Myocyte (in vitro differentiated cells): Measurements from ENCODE around the gene CAPZA1. TPM values are rescaled to one million over a fixed set of nuclear protein-coding genes. Genes with fewer than 3 reads are reported as not detected.
A peak's percentile ranks its signal among the peaks of the same experiment; 100 is the strongest.
"Not testable (repeated sequence)": the region's sequence is repeated elsewhere in the genome, so short reads cannot be mapped to it uniquely, and the experiment has no call there.

Source experiments
- DNase-seq: peaks from one replicate; pipeline ENCODE4 v3.0.0-alpha.2; 2012; ENCODE audit warnings: low read depth
- polyA plus RNA-seq: library from polyadenylated mRNA; unstranded; fragments of >200 nt; gene quantifications from one replicate; pipeline ENCODE4 v1.2.1, GENCODE V29; 2012; ENCODE audit warnings: missing spikeins
- total RNA-seq: library from RNA; depleted of rRNA; stranded (reverse); fragments of >200 nt; gene quantifications from 2 replicates; pipeline ENCODE4 v1.2.3, GENCODE V29; 2014

Gene CAPZA1
- 175 and 193 TPM in 2 replicates for total RNA-seq
- polyA plus RNA-seq, result 63.6 TPM

DNA sequence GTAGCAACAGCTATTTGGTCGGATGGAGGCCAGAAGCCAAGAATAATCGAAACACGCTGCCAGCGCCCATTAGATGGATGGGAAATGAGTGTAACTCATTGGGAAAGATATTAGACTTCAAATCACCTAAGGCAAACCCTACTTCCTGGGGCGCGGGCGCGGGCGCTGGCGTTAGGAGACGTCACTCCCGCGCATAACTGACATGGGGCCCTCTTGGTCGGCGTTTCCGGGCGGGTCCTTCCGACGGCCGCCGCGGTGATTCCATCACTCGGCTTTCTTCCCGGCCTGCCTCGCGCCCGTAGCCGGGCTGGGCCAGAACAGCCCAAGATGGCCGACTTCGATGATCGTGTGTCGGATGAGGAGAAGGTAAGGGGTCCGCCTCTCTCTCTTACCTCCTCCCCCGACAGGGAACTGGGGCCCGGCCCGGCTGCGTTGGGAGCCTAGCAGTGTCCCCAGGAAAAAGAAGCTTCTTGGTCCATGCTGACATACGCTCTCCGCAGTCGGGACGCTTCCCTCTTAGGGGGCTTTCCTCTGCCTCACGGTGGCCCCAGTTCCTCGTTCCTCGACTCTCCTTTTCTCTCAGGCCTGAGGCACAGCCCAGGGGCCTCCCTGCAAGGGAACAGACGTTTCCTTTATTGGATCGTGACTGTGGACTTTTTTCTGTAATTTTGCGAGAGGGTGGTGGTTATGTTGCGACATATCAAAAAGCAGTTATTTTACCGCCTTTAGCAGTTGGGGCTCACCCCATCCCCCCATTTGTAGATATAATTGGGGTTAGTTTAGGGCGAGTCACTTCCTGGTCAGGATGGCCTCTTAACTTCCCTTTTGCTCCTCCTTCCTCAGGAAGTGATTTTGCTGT, at the start of gene CAPZA1:
TSS of gene CAPZA1 (plus strand) at position 315 of the 859 bp plus-strand sequence. CDS start at position 328, 13 bp downstream.
- peak; percentile 92 for DNase-seq

- DNase-seq, result peak; percentile 71
Observed at GRCh38 chr1:112575154-112575804, 44.4 kb upstream of the CAPZA1 start.

DNA sequence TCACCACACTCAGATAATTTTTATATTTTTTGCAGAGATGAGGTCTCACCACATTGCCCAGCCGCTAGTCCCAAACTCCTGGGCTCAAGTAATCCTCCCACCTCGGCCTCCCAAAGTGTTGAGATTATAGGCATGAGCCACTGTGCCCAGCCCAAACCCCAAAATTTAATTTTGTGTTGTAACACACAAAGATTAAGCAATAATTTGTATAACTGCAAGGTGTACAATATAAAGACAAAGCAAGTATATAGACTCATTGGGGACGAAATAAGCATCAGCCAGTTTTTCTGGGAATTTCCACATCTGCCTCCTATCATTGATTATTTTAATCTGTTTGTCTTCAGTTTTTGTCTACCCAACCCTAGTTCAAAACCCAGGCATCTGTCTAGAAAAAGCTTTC, 43.4 kb upstream of the CAPZA1 start:
- DNase-seq, result no peak

- no peak for DNase-seq
Observed at GRCh38 chr1:112579801-112580510, 39.7 kb upstream of the CAPZA1 start.

GRCh38 chr1:112581586-112582192, 37.9 kb upstream of the CAPZA1 start:
- no peak for DNase-seq

GRCh38 chr1:112583366-112583765, 36.3 kb upstream of the CAPZA1 start:
- DNase-seq, result no peak

GRCh38 chr1:112589766-112590165, 29.9 kb upstream of the CAPZA1 start:
- DNase-seq, result no peak

DNA sequence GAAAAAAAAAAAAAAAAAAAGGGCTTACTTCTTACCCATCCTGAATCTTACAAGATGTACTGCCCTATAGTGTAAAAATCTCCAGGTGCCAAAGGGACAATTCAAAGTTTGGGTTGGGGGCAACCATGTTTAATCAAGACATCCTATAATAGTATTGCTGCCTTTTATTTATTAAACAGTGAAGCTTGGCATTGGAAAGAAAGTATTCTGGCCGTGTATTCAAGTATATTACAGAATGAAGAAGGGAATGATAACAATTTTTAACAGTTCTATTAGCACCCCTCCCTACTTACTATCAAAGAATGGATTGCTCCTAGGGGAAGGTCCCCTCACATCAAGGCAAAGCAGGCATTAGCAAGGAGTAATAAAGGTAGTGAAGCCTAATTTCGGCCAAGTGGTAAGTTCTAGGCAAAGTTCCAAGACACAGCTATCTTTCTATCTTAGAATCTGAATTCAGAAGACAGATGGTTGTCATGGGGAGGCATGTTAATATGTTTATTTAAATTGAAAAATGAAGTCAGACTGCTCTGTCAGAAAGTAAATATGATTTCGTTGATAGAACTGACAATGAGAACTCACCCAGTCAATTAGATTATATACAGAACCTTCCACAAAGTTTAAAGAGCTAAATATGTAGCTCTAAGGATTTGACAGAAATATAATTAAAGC, 25.3 kb upstream of the CAPZA1 start:
- no peak for DNase-seq

GRCh38 chr1:112599477-112599876, 20.2 kb upstream of the CAPZA1 start:
- no peak for DNase-seq

DNA sequence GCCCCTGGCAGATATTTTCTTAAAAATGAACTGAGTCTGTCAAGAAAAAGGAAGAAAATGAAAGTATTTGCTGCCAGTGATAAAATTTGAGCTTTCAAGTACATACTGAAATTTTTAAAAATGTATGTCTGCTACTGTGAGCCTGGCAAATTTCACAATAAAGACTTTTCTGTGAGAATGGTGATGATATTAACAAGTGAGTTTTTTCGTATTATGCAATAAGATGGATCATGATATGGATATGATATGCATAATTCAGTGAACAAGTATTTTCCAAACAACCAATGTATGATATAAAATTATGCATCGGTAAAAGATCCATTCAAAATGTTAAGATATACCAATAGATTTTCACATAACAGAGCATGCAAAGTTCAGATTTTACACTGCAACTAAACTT, 16.6 kb upstream of the CAPZA1 start:
- DNase-seq, result no peak

GRCh38 chr1:112603541-112603940, 16.1 kb upstream of the CAPZA1 start:
- no peak for DNase-seq

DNA sequence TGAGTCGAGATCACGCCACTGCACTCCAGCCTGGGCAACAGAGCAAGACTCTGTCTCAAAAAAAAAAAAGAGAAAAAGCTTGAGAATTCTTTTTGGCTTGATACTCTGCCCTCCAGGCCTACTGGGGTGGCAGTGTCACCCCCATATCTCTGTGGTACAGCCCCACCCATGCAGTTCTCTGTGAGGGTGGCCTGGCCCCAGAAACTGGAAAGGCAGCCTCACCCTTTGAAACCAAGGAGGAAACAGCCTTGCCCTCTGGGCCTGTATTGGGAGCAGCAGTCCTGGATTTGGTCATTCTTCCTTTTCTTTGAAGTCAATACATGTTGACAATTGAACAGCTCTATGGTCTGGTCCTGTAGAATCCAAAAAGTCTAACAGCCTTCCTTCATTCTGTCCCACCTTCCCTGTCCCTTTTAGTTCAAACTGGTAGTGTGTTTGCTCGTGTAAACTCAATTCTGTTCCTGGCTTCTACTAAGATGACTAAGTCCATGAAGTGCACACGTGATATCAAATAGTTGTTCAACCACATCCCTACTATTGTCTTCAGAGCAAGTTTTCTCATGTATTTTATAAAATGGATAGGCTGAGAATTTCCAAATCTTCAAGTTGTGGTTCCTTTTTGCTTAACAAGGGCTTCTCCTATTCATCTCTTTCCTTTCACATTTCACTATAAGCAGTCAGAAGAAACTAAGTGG, 13.9 kb upstream of the CAPZA1 start:
- no peak for DNase-seq

DNA sequence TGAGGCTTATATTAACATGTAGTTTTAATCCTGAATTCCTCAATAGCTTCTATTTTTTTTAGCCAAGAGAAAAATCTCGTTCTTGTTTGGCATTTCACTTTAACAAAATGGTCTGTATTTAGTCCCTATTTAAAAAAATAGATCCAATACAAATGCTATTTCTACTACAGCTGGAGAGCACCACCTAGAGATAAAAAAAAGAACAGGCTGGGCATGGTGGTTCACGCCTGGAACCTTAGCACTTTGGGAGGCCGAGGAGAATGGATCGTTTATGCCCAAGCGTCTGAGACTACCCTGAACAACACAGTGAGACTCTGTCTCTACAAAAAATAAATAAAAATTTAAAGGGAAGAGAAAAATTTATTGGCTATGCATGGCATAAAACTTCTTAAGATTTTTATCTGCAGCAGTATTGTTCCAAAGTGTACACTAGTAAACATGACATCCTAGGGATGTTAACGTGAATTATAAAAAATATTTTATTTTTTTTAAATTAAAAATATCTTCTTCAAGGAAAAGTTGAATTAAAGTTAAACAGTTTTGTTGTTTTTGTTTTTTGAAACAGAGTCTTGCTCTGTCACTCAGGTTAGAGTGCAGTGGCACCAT, 5.1 kb upstream of the CAPZA1 start:
- peak; percentile 37 for DNase-seq

GRCh38 chr1:112618114-112618720, 1.4 kb upstream of the CAPZA1 start:
- no peak for DNase-seq

GRCh38 chr1:112618721-112619517, 713 bp upstream of the CAPZA1 start, which contains the start of gene ST7L:
Gene ST7L (minus strand): TSS chr1:112619141. CDS start chr1:112619113, 28 bp downstream.
- peak; percentile 85 for DNase-seq

DNA sequence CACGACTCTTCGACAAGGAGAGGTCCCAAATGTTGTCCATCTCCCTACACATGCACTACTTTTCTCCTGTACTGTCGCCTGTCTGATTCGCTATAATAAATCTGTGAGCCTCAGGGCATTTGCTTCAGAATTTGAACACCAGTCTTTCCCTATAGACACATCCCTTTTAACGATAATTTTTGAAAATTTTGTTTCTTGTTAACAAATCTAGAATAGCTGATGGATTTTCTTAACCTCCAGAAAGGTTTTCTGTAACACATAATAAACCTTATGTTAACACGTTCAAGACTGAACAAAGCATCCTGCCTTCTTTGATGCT, 704 bp downstream of the CAPZA1 start:
- no peak for DNase-seq

DNA sequence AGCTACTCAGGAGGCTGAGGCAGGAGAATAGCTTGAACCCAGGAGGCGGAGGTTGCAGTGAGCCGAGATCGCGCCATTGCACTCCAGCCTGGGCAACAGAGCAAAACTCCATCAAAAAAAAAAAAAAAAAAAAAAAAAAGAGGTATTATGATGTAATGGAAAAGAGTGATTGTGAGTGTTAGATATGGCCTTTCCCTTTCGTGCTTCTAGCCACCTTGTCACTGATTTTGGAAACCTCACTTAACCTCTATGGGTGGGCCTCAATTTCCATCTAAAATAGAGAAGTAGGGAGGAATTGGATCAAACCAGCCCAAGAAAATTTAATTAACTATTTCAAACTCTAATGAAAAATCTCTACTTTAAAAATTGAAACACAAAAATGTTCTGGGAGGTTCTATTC, 4.9 kb downstream of the CAPZA1 start:
- DNase-seq, result not testable (repeated sequence)

DNA sequence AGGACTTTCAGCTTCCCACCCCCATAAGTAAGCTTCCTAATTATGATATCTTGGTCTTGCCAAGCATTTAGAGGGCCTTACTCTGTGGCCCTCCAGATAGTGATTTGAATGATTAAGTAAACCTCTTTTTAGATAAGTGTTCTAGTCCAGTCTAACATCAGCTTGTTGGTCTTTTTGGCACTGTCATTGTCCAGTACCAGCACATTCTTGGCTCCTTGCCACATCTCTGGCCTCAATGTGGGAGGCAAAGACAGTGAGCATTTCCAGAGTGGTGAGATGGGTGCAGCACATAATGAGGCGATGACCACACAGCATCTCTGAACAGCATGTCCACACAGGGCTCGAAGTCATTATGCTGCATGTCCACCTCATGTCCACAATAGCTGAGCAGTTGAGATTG, 6.1 kb downstream of the CAPZA1 start:
- peak; percentile 73 for DNase-seq

GRCh38 chr1:112626193-112626592, 6.6 kb downstream of the CAPZA1 start:
- no peak for DNase-seq
